Liver (tissue), 9 donors: ENCODE measurements around the gene MAP4K4. TPM values are rescaled to one million over a fixed set of nuclear protein-coding genes. Genes with fewer than 3 reads are reported as not detected.

ENCODE experiments used
- DNase-seq: peaks from one replicate; pipeline ENCODE4 v3.0.0-alpha.2; 2017; ENCODE audit warnings: low spot score
- H3K27ac ChIP-seq, 2 donors: one replicate each; pipeline ENCODE4 v1.7.0; 2013; ENCODE audit warnings: inconsistent platforms in 2 of 2, low read length in 2 of 2, control low read depth in 1 of 2, low read depth in 1 of 2, mild to moderate bottlenecking in 1 of 2
- H3K27me3 ChIP-seq, 4 donors: one replicate each; pipeline versions ENCODE4 v1.6.1 to v1.7.0; 2013; ENCODE audit warnings: low read length in 3 of 4, inconsistent platforms in 1 of 4, mild to moderate bottlenecking in 1 of 4, moderate library complexity in 1 of 4; ENCODE audit not compliant: control insufficient read depth in 4 of 4, insufficient read depth in 4 of 4
- H3K36me3 ChIP-seq, 4 donors: one replicate each; pipeline versions ENCODE4 v1.6.1 to v1.7.0; 2013; ENCODE audit warnings: low read length in 3 of 4, mild to moderate bottlenecking in 3 of 4, low read depth in 1 of 4, moderate library complexity in 1 of 4; ENCODE audit not compliant: control insufficient read depth in 4 of 4, insufficient read depth in 3 of 4
- H3K4me1 ChIP-seq, 4 donors: one replicate each; pipeline versions ENCODE4 v1.6.1 to v1.7.0; 2013; ENCODE audit warnings: low read length in 3 of 4, mild to moderate bottlenecking in 3 of 4, moderate library complexity in 1 of 4; ENCODE audit not compliant: control insufficient read depth in 4 of 4, insufficient read depth in 4 of 4
- H3K4me3 ChIP-seq, 3 donors: one replicate each; pipeline versions ENCODE4 v1.6.1 to v1.7.0; 2013; ENCODE audit warnings: low read length in 3 of 3, control low read depth in 1 of 3, low read depth in 1 of 3, mild to moderate bottlenecking in 1 of 3
- H3K9ac ChIP-seq, 2 donors: one replicate each; pipeline ENCODE4 v1.7.0; 2013; ENCODE audit warnings: low read length in 2 of 2, mild to moderate bottlenecking in 2 of 2, moderate library complexity in 2 of 2, control low read depth in 1 of 2, low read depth in 1 of 2
- H3K9me3 ChIP-seq, 4 donors: one replicate each; pipeline versions ENCODE4 v1.6.1 to v1.7.0; 2013; ENCODE audit warnings: low read length in 3 of 4; ENCODE audit not compliant: control insufficient read depth in 4 of 4
- EGR1 ChIP-seq, 2 donors: IDR thresholded peaks; 2 replicates each; pipeline ENCODE4 v1.6.1; 2016 to 2018; ENCODE audit warnings: antibody characterized with exemption in 2 of 2, low read depth in 2 of 2
- HNF4A ChIP-seq, 2 donors: conservative IDR thresholded peaks; 2 replicates each; pipeline ENCODE4 v1.6.1; 2016; ENCODE audit warnings: antibody characterized with exemption in 2 of 2, mild to moderate bottlenecking in 2 of 2
- HNF4G ChIP-seq: IDR thresholded peaks from 2 replicates; pipeline ENCODE4 v1.6.1; 2016; ENCODE audit warnings: antibody characterized with exemption
- NR2F2 ChIP-seq: IDR thresholded peaks from 2 replicates; pipeline ENCODE4 v1.6.1; 2016; ENCODE audit warnings: antibody characterized with exemption
- RAD21 ChIP-seq, 2 donors: IDR thresholded peaks; 2 replicates each; pipeline ENCODE4 v1.6.1; 2016; ENCODE audit warnings: antibody characterized with exemption in 2 of 2, mild to moderate bottlenecking in 2 of 2
- RXRA ChIP-seq, 2 donors: IDR thresholded peaks; 2 replicates each; pipeline ENCODE4 v1.6.1; 2017 to 2018; ENCODE audit warnings: antibody characterized with exemption in 2 of 2, mild to moderate bottlenecking in 1 of 2
- SP1 ChIP-seq: IDR thresholded peaks from 2 replicates; pipeline ENCODE4 v1.6.1; 2018; ENCODE audit warnings: antibody characterized with exemption, mild to moderate bottlenecking
- ZBTB33 ChIP-seq: IDR thresholded peaks from 2 replicates; pipeline ENCODE4 v1.6.1; 2016; ENCODE audit warnings: antibody characterized with exemption
- WGBS: extraction: QIAGEN DNeasy Blood & Tissue Kit; methylation state at CpG from one replicate; pipeline ENCODE4 v1.1.7; 2013; 5-methylcytosine and 5-hydroxymethylcytosine counted together
- polyA plus RNA-seq, 2 donors: library from polyadenylated mRNA; stranded (reverse) in 1 of 2; unstranded in 1 of 2; fragments of 200-250 nt in 1 of 2; fragments of >200 nt in 1 of 2; fragmentation: Nextera tagmentation in 1 of 2; extraction: Ambion mirVana in 1 of 2; gene quantifications; one replicate each; pipeline versions ENCODE4 v1.2.1 to v1.2.3, GENCODE V29; 2013 to 2015
- total RNA-seq, 2 donors: library from RNA; depleted of rRNA; stranded (reverse); fragments of >200 nt; gene quantifications; one replicate each; pipeline ENCODE4 v1.2.3, GENCODE V29; 2014
- TF ChIP-seq, protein P1 (sequence below): fragments of 150-350 bp; IDR thresholded peaks from 2 replicates; pipeline ENCODE4 v1.5.1; 2017; ENCODE audit warnings: improper control_type of control experiment, low read depth, low read length; ENCODE audit not compliant: missing input control
- TF ChIP-seq, protein P2 (sequence below): IDR thresholded peaks from 2 replicates; pipeline ENCODE4 v1.6.1; 2016; ENCODE audit warnings: antibody characterized with exemption
- donor health status: healthy.
- donor health status: healthy.
- donor health status: healthy.
- donor health status: healthy.
- donor health status: healthy.

MAP4K4 gene
- total and polyA plus RNA-seq, 4 donors: 9.1 to 40.0 (median 23.6) TPM

DNA sequence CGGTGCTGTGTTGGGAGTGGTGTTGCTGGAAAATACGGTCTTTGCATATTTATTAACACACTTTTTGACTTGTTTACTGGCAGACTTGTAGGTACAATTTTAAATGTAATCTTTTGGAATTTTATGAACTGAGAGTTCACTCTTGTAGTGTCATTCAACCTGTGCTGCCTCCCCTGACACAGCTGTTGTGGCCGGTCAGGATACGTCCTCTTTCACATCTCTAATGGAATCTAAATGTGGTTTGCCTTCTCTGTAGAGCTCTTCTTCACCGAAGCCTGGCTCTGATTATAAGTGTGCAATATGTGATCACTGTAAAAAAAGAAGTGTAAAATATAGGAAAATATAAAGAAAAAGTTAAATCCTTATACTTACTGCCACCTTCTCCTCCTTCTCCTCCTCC is 94.7 kb downstream of the MAP4K4 start:
- Histone ChIP-seq H3K36me3 (no peaks in the 10 kb centered on the region), H3K4me1 (peaks cover 0 to 34% (median 14%) of the 10 kb centered on the region in 4 donors), H3K4me3 (no peak overlapping the region), H3K9ac (no peak overlapping the region), H3K27ac (no peak overlapping the region), H3K27me3 (no peaks in the 10 kb centered on the region), H3K9me3 (no peaks in the 10 kb centered on the region)
- no peak for DNase-seq
- no peak for TF ChIP-seq RAD21 (IDR thresholded peaks at IDR 0.05)
- WGBS: 94% methylated on average over 5 of the region's 5 CpGs

- Histone ChIP-seq H3K27me3 (no peaks in the 10 kb centered on the region), H3K9me3 (no peaks in the 10 kb centered on the region), H3K27ac (no peak overlapping the region), H3K9ac (no peak overlapping the region), H3K36me3 (no peaks in the 10 kb centered on the region), H3K4me3 (no peak overlapping the region), H3K4me1 (peaks cover 0 to 34% (median 14%) of the 10 kb centered on the region in 4 donors)
- 79% methylated on average over 3 of the region's 3 CpGs for WGBS
- TF ChIP-seq, protein P1, sequence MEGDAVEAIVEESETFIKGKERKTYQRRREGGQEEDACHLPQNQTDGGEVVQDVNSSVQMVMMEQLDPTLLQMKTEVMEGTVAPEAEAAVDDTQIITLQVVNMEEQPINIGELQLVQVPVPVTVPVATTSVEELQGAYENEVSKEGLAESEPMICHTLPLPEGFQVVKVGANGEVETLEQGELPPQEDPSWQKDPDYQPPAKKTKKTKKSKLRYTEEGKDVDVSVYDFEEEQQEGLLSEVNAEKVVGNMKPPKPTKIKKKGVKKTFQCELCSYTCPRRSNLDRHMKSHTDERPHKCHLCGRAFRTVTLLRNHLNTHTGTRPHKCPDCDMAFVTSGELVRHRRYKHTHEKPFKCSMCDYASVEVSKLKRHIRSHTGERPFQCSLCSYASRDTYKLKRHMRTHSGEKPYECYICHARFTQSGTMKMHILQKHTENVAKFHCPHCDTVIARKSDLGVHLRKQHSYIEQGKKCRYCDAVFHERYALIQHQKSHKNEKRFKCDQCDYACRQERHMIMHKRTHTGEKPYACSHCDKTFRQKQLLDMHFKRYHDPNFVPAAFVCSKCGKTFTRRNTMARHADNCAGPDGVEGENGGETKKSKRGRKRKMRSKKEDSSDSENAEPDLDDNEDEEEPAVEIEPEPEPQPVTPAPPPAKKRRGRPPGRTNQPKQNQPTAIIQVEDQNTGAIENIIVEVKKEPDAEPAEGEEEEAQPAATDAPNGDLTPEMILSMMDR: peak; percentile 3
- TF ChIP-seq SP1: no peak
- TF ChIP-seq, protein P2, sequence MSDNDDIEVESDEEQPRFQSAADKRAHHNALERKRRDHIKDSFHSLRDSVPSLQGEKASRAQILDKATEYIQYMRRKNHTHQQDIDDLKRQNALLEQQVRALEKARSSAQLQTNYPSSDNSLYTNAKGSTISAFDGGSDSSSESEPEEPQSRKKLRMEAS: no peak
- peak in 1 of 2 donors; percentile 21 for TF ChIP-seq RAD21 (IDR thresholded peaks at IDR 0.05)
- TF ChIP-seq NR2F2: no peak
- no peak for TF ChIP-seq HNF4G
- TF ChIP-seq EGR1 (IDR thresholded peaks at IDR 0.05; ENCODE audit: low read depth in 2 of 2): no peak
- TF ChIP-seq ZBTB33: no peak
- TF ChIP-seq HNF4A (conservative IDR thresholded peaks at IDR 0.05): no peak
- no peak for DNase-seq
These were observed 95.9 kb downstream of the MAP4K4 start for GRCh38 chr2:101793277-101793969.

GRCh38 chr2:101794141-101794540 is 96.6 kb downstream of the MAP4K4 start:
- no peak for DNase-seq
- H3K9ac ChIP-seq: no peak overlapping the region
- H3K27ac ChIP-seq: no peak overlapping the region
- TF ChIP-seq HNF4A (conservative IDR thresholded peaks at IDR 0.05) (no peak), RXRA (IDR thresholded peaks at IDR 0.05) (peak in 1 of 2 donors; percentile 20)
- H3K4me1 ChIP-seq: peaks cover 0 to 30% (median 10%) of the 10 kb centered on the region in 4 donors
- H3K27me3 ChIP-seq: no peaks in the 10 kb centered on the region
- H3K9me3 ChIP-seq: no peaks in the 10 kb centered on the region
- no peaks in the 10 kb centered on the region for H3K36me3 ChIP-seq
- WGBS: 52% methylated on average over 2 of the region's 2 CpGs
- no peak overlapping the region for H3K4me3 ChIP-seq
